Effector CD4-positive, alpha-beta T cell (primary cell): ENCODE results near the gene ANKFN1.

ENCODE experiments used
- DNase-seq: peaks from one replicate; pipeline ENCODE4 v3.0.0-alpha.2; 2020

Gene ANKFN1

GRCh38 chr17:56291226-56291805 is 138.0 kb downstream of the ANKFN1 start:
- DNase-seq: no peak

GRCh38 chr17:56292010-56292409 is 138.7 kb downstream of the ANKFN1 start:
- DNase-seq: no peak

GRCh38 chr17:56292578-56292977 is 139.3 kb downstream of the ANKFN1 start:
- no peak for DNase-seq

GRCh38 chr17:56297184-56297583 is 143.9 kb downstream of the ANKFN1 start:
- no peak for DNase-seq

GRCh38 chr17:56298846-56299245 is 145.6 kb downstream of the ANKFN1 start:
- no peak for DNase-seq

- DNase-seq: no peak
Measured at GRCh38 chr17:56300144-56300543, 146.9 kb downstream of the ANKFN1 start.

- DNase-seq: no peak
Measured at GRCh38 chr17:56305007-56305406, 151.7 kb downstream of the ANKFN1 start.

GRCh38 chr17:56309897-56310296 is 156.6 kb downstream of the ANKFN1 start:
- DNase-seq: no peak

GRCh38 chr17:56310782-56311181 is 157.5 kb downstream of the ANKFN1 start:
- no peak for DNase-seq

GRCh38 chr17:56313201-56313600 is 159.9 kb downstream of the ANKFN1 start:
- DNase-seq: no peak

- DNase-seq: no peak
Measured at GRCh38 chr17:56314026-56314425, 160.8 kb downstream of the ANKFN1 start.

- DNase-seq: no peak
Measured at GRCh38 chr17:56314984-56315602, 161.8 kb downstream of the ANKFN1 start.

- DNase-seq: no peak
Measured at GRCh38 chr17:56316604-56317003, 163.3 kb downstream of the ANKFN1 start.

- no peak for DNase-seq
Measured at GRCh38 chr17:56317351-56318208, 164.3 kb downstream of the ANKFN1 start.

GRCh38 chr17:56319531-56319930 is 166.3 kb downstream of the ANKFN1 start:
- DNase-seq: no peak

GRCh38 chr17:56320443-56320842 is 167.2 kb downstream of the ANKFN1 start:
- no peak for DNase-seq

- DNase-seq: no peak
Measured at GRCh38 chr17:56322991-56323390, 169.7 kb downstream of the ANKFN1 start.

- DNase-seq: no peak
Measured at GRCh38 chr17:56324676-56325075, 171.4 kb downstream of the ANKFN1 start.

- no peak for DNase-seq
Measured at GRCh38 chr17:56325313-56326000, 172.2 kb downstream of the ANKFN1 start.

- DNase-seq: no peak
Measured at GRCh38 chr17:56326001-56326359, 172.7 kb downstream of the ANKFN1 start.

GRCh38 chr17:56347639-56348038 is 194.4 kb downstream of the ANKFN1 start:
- no peak for DNase-seq

GRCh38 chr17:56350592-56350991 is 197.3 kb downstream of the ANKFN1 start:
- no peak for DNase-seq

GRCh38 chr17:56351675-56352074 is 198.4 kb downstream of the ANKFN1 start:
- DNase-seq: no peak
